T1000 (cell line): Measurements from ENCODE around the gene MIB2.

Source experiments
- DNase-seq: peaks from one replicate; lab custom pipeline; 2025; ENCODE audit warnings: mixed read lengths; lab: John Stamatoyannopoulos, UW

The MIB2 gene

GRCh38 chr1:1598051-1598719 is 17.1 kb upstream of the MIB2 start:
- no peak for DNase-seq

- no peak for DNase-seq
Observed at GRCh38 chr1:1598720-1599029, 16.6 kb upstream of the MIB2 start.

DNA sequence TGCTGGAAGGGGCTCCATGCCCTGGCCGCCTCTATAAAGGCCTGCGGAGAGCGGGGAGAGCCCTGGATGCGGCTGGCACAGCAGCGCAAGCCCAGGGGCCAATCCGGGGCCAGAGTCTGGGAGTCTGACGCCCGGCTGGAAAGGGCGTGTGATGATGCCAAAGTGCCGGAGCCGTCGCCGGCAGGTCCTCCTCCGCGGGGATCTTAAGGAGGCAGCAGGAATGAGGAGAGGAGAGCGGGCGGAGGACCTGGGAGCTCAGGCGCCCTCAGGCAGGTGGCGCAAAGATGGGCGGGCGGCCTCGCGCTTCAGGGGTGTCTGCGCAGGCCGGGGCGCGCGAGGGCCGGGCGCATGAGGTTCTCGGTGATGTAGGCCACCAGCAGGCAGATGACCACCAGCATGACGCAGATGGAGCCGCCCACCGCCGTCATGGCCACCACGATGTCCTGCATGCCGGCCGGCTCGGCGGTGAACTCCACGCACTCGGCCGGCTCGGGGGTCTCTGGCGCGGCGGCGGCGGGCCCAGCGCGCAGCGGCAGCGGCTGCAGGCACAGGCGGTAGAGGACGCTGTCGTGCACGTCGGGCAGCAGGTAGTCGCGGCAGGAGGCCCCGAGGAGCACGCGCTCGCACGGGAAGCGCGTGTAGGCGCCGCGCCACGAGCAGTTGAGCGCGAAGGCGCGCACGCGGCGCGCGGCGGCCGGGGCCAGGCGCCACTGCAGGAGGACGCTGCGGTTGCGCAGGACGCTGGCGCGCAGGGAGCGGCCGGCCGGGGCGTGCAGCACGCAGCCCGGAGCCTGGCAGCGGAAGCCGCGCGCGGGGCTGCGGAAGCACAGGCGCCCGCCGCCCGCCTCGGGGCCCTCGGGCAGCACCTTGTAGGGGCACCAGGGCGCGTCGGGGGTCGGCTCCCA is 16.0 kb upstream of the MIB2 start:
- DNase-seq = peak; percentile 24

GRCh38 chr1:1599935-1600860 is 15.1 kb upstream of the MIB2 start, which contains the start of gene FNDC10:
TSS of gene FNDC10 (minus strand) at chr1:1600135. CDS start at chr1:1600015, 120 bp downstream.
- DNase-seq = no peak

DNA sequence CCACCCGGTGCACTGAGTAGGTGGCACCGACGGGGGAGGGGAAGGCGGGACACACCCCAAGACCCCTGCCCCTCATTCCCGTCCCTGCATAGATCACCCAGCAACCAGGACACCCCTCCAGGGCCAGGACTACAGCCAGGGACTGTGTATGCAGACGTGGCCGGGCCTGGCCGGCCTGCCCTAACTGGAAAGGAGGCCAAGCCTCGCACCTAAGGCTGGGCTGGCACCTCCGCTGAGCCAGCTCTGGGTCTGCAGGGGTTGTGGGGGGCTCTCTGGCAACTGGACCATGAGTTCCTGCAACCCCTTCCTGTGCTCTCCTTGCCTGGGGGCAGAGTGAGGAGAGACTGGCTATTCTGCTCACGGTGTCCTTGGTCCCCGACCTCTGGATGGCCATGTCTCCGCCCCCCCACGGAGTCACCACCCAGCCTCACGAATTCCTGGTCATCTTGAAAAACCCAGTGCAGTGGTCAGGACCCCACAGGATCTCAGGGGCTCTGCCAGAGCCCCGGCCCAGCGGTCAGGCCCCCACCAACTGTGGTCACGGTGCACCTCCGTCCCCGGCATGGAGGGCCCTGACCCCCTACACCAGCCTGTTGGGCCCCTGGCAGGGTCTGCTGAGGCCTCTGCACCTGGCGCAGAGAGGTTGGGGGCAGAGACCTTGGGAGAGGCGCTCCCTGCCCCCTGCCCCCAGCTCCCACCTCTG is 14.3 kb upstream of the MIB2 start:
- DNase-seq = no peak

DNA sequence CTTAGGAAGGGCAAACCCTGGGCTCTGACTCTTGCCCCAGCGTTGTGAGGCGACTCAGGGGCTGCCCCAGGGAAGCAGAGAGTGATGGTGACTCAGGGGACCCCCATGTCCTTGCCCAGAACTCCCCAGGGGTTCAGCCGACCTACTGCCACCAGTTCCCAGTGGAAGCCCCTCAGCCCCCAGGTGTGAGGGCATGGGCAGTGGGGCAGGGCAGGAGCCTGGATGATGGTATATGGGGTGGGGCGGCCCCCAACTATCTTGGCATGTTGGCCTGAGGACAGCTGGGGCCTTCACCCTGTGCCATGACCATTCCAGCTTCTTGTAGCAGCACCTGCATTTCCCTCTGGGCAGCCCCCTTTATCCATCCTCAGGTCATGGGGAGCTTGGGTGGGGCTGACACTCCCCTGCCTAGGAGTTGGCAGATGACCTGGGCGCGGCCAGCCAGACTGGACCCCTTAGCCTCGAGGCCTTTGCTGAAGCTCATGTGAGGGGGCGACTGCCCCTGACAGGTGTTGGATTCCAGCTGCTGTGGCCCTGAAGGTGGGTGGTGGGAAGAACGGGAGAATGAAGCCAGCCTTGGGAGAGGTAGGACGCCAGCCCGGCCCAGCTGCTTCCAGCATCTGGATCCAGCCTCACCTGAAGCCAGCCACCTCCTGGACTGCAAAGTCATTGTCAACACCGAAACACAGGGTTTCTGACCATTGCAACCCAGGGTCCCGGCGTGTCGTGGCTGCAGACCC is 13.6 kb upstream of the MIB2 start:
- no peak for DNase-seq

DNA sequence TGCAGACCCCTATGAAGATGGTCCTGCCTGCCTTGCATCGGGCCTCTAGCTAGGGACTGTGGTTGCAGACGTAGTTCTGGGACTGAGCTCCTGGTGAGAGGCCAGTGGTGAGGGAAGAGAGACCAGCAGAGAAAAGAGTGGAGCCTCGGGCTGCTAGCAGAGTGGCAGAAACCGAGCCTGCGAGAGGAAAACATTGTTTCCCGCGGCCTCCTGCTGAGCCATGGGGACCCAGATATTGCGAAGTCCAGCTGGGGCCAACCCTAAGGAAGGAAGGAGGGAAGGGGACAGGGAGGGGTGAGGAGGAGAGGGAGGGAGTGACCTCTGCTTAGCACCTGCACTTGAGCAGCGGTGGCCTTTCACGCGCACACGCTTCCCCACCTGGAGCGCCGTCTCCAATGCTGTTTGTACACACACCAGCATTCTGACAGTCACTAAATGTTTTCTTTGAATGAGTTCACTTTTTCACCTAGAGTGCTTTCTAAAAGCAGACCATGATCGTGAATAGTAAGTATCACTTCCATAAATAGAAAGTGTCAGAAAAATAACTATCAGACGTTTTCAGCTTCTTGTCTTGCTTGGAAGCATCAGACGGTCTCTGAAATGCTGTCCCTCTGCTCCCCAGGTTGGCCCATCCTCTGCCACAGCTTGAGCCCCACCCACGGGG is 12.9 kb upstream of the MIB2 start:
- DNase-seq = no peak

DNA sequence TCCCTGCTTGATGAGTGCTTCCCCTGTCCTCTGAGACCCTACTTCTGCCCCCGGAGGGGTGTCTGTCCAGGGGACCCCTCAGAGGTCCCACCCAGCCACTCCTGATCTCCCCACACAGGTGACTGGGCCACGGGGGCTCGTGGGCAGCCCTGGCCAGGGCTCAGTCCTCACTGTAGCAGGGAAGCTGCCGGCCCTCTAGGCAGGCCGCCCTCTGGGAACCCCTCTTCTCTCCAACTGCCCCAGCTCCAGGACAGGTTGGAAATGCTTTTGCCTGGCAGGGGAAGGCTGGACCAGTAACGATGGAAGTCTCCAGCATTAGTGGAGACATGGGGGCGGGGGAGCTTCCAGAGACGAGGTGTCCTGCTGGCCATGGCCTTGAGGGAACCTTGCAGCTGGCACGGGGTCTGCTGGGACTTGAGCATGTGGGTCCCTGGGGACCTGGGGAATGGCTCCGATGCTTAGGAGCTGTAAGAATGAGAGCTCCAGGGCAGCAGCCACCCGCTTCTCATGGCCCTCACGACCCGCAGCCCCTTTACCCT is 12.3 kb upstream of the MIB2 start:
- DNase-seq = no peak

- no peak for DNase-seq
Observed at GRCh38 chr1:1603671-1604373, 11.5 kb upstream of the MIB2 start.

GRCh38 chr1:1604374-1605033 is 10.8 kb upstream of the MIB2 start:
- no peak for DNase-seq

DNA sequence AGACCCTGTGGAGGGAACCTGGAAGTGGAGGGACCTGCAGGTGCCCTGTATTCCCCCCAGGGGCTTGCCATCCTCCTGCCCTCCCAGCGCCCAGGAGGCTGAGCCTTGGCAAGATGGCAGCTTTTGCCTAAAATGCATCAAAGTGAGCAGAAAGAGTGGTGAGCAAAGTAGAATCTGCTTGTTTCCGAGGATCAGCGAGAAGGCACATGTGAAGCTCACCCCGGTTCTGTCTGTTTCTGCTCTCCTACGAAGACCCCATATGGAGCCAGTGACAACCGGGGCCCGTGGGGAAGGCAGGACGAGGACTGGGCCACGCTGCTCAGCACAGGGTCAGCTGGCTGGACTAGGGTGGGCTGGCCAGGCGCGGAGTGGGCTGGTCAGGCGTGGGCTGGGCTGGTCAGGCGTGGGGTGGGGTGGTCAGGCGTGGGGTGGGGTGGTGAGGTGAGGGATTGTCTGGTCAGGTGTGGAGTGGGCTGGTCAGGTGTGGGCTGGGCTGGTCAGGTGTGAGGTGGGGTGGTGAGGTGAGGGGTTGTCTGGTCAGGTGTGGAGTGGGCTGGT is 10.2 kb upstream of the MIB2 start:
- DNase-seq = no peak

GRCh38 chr1:1605724-1606123 is 9.6 kb upstream of the MIB2 start:
- no peak for DNase-seq

- no peak for DNase-seq
Observed at GRCh38 chr1:1606232-1606631, 9.1 kb upstream of the MIB2 start.

DNA sequence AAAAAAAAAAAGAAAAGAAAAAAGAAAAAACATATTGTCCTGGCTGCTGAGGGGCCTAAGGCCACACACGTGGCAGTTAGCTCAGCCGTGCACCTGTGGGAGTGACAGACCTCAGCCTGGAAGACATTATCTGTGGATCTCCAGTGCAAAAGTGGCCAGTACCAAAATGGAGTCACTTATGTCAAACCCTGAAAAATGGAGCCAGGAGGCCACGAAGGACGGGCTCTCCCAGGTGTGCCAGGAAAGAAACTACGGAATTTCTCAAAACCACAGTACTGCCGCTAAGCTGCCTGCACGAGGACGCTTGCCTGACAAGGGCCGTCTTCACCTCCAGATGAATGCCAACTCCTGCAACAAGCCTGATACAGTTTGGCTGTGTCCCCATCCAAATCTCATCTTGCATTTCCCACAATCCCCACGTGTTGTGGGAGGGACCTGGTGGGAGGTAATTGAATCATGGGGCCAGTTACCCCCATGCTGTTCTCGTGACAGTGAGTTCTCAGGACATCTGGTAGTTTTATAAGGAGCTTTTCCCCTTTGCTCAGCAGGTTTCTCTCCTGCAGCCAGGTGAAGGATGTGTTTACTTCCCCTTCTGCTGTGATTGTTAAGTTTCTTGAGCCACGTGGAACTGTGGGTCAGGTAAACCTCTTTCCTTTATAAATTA is 5.3 kb upstream of the MIB2 start:
- no peak for DNase-seq

GRCh38 chr1:1610796-1611195 is 4.5 kb upstream of the MIB2 start:
- no peak for DNase-seq

- DNase-seq = no peak
Observed at GRCh38 chr1:1612104-1612400, 3.2 kb upstream of the MIB2 start.

DNA sequence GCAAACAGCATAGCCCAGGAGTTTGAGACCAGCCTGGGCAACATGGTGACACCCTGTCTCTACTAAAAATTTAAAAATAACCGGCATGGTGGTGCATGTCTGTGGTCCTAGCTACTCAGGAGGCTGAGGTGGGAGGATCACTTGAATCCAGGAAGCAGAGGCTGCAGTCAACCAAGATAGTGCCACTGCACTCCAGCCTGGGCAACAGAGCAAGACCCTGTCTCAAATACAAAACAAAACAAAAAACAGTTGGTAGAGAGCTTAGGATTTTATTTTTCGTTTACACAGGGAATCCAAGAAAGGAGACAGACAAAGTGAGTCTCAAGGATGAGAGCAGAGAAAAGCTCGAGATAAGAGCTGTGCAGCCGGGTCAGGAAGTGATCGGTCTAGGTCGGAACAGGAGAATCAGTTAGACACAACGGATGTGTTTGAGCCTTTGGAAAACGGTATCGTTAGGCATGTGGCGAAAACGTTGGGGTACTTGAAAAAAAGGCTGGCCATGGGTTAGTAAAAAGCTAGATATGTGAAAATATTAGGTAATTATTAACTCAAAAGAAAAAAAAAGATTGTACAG is 1.7 kb upstream of the MIB2 start:
- DNase-seq = no peak
